EH (cell line): ENCODE results near the gene PLXNA2.

Experiments used
- DNase-seq: peaks from one replicate; pipeline ENCODE4 v3.0.0-alpha.2; 2015; ENCODE audit warnings: low read depth

PLXNA2 gene

DNA sequence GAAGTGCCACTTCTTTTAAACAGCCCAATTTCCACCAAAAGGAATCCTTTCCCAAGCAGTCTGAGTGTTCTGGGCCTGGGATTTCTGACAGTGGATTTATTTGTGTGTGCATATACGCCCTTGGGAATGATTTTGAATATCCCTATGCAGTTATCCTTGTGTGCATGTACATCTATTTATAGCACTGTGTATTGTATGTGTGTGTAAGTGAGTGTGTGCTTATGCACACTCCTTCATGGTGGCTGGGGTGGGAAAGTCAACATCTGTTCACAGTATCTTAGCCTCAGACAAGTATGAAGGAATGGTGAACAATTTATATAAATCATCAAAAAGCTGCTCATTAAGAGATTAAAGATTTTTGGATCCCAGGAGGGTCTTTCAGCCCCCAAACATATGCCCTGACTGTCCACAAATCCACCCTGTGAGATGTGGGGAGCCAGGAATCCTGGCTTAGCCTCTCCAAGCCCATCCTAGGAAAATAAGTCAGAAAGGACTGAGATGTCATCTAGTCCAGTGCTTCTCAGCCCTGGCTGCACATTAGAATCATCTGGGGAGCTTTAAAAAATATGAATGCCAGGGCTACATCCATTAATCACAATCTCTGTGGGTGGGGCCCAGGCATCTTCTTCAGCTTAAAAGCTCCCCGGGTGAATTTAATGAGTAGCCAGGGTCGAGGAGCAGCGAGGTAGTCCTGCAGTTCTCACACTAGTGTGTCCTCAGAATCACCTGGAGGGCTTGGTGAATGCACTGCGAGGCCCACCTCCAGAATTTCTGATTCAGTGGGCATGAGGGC, 101.4 kb downstream of the PLXNA2 start:
- no peak for DNase-seq

DNA sequence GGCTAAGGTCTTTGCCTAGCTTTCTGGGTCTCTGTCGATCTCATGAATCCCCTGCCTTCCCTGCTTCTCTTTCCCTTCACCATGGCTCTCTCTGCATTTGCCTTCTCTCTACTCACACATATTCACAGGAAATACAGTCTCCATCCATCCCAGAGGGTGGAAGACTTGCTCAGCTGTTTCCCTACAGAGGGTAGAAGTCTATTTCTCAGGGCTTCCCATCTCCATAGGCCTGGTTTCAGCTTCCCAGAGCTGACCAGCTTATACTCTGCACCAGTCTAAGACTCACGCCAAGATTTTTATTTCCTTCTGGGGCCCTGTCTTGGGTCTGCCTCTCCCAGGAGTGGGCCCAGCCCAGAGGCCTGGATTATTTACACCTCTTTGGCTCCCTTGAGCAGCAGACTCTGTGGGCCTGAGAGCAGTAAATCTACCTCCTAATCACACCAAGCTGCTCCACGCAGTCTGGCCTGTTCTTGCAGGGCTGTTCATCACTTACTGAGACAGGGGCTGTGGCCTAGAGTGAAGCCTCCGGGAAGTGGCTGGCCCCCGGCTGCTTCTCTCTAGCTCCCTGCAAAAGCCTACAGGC, 102.5 kb downstream of the PLXNA2 start:
- no peak for DNase-seq

DNA sequence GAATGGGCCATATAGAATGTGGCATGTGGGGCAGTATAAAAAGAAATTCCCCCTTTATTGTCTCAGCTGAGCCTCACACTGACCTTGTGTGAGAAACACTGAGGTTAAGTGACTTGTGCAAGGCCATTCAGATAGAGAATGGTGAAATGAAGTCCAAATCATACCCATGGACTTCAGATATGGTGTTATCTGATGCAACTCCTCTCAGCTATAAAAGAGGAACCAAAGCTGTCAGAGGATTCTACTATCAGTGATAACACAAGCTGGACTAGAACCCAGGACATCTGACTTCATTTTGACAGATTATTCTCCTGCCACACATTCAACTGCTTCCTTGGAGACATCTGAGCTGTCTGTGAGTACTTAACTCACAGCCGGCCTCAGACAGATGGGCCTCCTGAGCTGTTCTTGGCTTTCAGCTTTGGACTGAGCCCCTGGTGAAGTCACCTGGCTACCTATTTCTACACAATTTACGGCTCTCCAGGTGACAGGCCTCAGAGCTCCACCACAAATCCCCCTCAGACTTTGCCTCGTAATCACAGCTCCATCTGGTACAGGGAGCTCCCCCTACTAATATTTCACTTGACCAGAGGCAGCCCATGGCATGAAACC, 104.6 kb downstream of the PLXNA2 start:
- no peak for DNase-seq

DNA sequence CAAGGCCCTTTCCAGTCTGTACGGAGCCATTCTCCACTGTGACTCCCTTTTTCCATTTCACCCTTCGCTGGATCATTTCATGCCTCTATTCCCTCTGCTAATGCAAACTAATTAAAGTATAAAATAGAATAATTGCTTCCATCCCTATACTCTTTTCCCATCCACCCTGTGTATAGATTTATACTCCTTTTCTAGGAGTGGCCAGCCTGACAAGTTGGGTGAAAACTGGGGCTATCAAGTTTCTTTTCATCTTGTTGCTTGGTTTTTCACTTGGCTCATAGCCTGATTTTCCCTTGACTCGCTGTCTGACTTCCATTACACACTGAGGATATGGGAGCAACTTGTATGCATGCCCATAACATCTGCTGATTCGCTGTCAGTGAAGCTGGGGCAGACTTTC, 107.0 kb downstream of the PLXNA2 start:
- peak; percentile 54 for DNase-seq

DNA sequence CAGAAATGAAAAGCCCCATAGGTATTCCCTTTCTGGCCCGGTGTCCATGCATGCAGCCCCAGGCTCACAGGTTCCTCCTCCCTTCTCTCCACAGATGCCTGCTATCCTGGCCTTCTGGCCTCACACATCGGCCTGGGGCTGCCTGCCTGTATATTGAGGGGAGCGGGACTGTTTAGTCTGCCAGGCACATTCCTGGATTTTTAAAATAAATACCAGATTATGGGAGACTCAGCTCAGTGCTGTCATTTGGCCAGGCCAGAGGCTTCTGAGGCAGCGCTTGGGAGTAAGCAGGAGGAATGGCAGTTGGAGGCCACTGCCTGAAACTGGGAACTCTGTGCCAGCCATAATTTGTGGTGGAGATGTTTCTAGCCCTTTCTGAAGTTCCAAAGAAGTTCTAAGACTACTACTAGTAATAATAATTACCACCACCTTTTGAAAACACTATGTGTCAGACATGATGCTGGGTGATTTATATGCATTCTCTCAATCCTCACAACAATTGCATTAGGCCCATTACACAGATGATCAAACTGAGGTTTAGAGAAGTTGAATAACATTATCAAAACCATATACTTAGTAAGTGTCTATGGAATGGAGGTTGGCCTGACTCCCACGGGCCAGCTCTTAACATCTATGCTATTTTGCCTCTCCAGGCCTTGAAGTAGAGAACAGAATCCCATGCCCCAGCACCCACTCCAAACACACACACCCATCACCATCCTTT, 107.6 kb downstream of the PLXNA2 start:
- DNase-seq, result peak; percentile 28

DNA sequence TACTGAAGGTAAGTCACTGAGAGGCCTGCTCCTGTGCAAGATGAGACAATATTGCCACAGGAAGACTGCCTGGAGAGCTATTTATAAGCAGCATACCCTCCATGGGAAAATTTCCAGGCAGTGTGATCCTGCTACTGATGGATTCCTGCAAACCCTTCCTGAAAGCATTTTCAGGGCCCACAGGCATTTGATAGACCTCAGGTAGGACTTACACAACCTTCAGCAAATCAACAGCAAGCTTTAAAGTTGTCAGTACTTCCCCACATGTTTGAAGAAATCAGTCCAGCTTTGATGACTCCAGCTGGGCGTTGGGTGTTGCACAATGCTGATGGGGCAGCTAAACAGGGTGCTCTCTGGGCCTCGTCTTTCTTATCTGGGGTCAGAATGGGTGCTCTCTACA, 108.8 kb downstream of the PLXNA2 start:
- no peak for DNase-seq

DNA sequence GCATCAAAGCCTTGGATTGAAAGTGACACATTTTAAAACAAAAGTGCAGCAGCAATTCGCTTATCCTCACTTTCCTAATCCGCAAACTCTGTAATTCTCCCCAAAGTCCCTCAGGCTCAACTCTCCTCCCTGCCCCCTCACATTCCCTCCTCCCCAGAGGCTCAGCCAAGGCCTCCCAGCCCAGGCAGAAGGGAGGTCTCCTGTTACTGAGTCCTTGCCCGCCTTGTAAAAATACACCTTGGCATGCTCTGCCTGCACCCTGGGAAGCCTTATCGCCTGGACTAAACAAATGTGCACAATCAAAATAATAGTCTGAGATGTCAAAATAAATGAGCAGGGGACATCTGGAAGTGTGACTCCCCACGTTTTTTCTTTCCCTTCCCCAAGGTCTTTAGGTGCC, 109.7 kb downstream of the PLXNA2 start:
- no peak for DNase-seq

DNA sequence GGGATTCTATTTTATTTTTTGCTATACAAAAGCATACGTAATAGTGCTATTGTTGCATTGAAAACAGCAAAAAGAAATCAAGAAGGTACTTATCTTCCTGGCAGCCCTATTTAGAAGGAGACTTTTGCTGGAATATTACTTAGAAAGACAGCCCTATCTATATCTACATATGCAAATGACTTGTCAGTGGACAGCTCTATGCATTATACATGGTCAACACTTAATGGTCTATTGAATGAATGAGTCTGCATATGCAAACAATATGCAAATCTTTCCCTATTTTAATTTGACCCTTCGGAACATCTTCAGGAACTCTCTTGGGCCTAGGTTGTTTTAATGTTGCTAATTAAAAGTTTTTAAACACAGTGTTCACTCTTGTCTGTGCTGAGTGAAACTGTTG, 110.8 kb downstream of the PLXNA2 start:
- DNase-seq, result no peak

DNA sequence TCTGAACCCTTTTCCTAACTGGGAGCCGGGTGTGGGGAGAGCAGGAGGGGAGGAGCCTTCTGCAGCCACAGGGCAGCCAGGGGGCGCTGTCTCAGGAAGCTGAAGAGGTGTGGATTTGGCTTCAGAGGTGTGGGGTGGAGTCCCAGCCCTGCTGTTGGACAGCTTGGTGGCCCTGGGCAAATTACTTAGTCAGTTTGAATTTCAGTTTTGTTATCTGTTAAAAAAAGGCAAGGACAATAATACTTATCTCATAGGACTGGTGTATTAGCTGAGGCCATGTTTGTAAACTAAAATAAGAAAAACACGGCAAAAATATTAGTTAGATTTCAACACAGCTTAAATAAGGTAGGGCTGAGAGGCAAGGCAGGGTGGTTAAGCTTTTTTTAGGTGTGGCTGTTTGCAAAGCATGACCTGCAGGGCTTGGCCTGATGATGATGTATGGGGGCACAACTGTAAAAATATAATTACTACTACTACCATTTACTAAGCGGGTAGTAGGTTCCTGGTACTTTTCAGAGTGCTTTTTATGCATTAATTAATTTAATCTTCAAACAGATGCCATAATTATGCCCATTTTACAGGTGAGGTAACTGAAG, 111.8 kb downstream of the PLXNA2 start:
- peak; percentile 78 for DNase-seq

DNA sequence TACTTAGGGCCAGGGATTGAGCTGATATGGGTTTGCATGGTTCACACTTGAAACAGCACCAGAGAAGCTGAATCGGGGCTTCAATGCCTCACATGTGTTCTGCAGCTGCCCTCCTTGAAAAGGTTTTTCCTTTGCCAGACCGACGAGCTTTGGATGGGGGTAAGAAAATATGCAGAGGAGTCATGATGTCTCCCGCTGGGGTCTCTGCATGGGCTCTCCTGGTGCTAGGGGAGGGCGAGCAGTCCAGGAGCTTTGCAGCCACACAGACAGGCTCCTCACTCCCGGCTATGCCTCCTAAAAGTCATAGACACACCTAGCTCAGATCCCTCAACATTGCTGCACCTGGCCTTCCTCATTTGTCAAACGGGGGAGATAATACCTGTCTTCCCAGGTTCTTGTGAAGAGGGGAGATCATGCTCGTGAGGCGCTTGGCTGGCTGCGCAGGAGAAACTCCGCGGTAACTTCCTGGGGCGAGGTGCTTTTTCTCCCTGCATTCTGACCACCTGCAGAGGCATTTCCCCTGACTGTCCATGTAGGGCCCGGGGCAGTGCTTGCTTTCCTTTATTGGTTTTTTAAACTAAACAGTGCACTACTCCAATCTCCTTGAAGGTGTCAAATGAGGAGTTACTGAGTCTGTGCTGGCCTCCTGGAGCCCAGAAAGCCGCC, 112.4 kb downstream of the PLXNA2 start:
- DNase-seq, result no peak

DNA sequence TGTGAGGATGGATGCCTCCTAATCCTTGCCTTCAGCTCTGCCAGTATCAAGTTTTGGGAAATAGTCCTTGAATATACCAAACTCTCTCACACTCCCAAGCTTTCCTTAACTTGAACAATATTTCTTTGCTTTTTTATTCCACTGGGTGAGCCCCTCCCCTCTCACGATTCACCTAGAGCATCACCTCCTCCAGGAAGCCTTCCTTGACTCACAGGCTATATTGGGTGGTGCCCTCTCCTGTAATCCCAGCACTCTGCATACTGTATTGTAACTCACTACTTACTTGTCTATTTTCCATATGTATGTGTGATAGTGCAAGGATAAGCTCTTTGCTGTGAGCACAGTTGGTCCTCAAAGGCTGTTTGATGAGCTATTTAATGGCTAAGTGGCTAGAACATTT, 114.7 kb downstream of the PLXNA2 start:
- DNase-seq, result no peak

DNA sequence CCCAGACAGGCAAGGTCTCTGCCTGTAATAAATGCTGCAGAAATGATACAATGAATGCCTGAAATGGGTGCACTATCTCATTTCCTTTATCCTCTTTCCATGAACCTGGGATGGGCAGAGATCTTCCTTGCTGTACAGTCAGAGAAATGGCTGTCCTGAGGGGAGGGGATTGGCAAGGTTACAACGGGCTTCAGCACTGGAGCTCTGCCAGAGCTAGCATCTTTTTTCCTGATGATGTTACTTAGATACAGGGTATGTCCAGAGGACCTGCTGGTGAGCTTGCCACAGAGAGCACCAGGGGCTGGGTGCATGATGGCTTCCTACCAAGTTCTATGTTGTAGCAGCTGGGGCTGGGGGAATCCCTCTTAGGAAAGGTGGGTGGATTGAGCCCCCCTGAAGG, 115.1 kb downstream of the PLXNA2 start:
- DNase-seq, result peak; percentile 35

DNA sequence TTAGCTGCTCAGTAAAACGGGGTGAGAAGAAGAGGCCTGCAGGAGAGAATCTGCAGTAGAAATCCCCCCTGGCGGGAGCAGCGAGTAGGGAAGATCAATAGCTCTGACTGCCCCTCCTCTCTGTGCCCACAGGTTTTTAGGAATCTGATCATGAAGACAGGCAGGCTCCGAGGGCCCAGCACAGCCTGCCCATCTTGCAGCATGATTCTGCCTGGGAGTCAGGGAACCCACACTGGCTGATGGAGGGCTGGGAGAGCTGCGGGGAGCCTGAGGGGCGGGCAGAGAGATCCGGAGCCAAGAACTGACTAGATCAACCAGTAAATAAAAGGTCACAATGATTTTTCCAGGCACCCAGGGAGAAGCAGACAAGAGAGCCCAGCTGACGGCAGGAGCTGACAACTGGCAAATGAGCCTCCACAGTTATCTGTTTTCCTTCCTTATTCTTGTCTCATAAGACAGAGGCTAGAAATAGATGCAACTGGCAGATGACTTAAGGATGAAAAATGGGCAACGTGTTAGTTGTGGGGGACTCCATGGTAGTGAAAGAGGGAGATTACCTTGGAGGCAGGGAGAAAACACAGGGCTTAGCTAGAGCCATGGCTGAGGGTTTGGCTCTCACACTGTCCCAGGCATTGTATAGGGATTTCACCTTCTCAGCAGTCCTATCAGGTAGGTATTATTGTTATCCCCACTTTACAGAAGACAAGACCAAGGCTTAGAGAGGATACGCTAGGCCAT, 116.2 kb downstream of the PLXNA2 start:
- no peak for DNase-seq

DNA sequence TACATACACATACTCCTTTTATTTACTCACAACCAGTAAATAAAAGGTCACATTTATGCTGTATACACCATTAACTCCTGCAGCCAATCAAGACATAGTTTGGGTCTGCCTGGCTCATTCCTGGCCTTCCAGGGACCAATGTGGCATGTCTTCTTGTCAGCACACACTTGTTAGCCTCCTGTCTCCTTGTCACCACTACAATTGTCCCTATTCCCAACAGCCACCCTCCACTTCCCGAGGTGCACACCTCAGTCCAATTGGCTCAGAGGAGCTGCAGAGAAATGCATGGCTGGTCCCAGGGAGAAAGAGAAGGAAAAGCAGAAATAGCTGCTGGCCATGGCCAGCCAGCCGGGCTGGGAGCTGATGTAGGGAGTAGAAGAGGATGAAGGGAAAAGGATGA, 116.9 kb downstream of the PLXNA2 start:
- DNase-seq, result no peak

DNA sequence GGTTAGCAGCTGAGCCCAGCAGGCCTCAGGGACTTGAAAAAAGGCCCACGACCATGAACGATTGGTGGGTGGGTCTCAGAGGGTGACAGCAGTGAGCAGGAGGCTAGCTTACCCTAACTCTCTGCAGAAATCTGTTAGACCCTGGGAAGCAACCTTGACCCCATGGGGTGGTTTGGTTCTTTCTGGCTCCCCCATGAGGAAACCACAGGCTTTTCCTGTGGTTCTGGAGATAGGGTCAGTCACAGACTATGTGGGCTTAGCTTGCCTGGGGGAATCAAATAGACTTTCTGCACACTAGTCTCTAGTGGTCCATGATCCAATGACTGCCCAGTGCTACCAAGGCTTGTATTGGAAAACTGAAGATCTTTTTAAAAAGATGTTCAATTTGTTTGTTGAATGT, 118.1 kb downstream of the PLXNA2 start:
- DNase-seq, result no peak

DNA sequence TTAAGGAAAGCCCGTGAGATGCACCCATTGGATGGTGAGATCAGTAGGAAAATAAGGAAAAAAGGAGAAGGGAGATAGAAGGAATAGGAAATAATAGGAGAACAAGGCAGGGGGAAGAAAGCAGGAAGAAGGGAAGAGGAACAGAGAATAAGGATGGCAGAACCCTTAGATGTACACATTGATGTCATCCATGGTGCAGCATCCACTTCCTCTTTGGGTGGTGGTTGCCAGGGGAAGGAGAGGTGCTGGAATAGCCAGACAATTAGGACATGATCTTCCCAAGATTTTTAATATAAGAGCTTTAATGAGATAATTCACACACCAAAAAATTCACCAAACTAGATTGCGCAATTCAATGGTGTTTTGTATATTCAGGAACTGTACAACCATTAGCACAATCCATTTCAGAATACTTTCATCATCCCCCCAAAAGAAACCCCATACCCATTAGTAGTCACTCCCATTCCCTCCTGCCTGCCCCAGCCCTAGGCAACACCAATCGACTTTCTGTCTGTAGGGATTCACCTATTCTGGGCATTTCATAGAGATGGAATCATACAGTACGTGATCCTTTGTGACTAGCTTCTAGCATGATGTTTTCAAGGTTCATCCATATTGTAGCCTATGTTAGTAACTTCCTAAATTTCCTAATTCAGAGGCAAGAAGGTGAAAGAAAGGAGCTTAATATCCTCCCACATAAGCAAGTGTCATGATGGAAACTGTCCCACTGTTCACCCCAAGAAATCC, 121.4 kb downstream of the PLXNA2 start:
- no peak for DNase-seq

DNA sequence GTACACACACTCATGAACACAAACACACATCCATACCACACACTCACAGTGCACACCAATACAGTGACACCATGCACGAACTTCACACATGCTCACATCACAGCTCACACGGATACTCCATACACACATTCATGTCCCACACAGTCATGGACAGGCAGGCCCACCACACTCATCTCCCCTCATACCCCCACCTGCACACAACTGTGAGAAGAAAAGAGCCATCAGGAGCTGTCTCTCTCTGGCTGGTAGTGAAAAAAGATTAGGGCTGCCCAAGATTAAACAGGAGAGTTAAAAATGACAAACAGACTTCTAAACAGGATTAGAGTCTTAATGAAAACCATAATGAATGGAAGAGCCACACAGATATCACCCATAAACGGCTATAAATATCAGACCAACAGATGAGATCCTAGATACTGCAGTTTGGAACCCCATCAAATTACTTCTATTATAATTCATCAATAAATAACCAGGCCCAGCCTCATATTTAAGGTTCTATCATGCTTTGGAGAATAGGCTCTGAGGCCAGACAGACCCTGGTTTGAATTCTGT, 122.3 kb downstream of the PLXNA2 start:
- no peak for DNase-seq

DNA sequence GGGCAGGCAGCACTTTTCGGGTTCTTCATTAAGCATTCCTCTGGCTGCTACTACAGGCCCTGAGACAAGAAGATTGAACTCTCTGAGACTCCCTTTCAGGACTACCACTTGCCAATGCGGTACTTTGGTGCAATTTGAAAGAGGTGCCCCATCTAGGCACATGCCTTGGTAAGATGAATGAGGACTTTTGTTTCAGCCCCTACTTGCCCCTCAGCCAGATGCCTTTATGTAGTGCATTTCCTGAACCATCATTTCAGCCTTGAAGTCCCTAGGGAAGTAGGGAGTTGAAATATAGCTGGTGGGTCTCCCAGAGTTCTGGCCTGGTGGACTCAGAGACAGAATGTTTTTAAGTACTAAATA, 123.8 kb downstream of the PLXNA2 start:
- DNase-seq, result no peak

DNA sequence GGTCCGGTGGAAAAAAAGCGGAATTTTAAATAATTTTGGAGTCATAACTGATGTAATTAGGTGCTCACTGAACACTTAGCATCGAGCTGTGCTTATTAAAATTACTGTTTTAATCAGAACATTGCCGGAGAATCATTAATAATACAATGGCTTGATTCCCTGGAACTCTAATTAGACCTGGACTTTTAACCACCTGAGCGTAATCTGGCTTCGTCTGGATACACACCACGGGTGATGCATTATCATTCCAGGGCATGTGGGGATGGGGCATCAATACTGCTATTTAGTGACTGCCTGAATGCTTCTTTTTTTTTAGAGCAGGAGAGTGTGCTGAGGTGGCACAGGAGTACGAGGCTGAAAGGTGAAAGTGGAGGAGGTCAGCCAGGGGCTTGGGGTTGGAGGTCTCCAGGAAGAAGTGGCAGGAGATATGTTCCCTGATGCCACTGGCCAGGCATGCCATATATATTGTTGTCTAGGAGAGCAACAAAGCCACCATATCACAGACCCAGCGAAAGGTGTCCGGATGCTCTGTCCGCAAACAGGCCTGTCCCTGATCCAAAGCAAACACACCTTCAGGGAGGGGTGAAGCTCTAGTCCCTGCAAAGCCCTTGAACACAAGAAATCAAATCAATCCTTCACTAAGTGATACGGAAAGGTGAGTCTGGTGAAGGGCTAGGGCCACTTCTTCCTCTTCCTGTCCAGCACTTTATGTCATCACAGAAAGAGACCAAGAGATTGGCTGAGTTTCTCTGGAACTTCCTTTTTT, 125.2 kb downstream of the PLXNA2 start:
- DNase-seq, result no peak

DNA sequence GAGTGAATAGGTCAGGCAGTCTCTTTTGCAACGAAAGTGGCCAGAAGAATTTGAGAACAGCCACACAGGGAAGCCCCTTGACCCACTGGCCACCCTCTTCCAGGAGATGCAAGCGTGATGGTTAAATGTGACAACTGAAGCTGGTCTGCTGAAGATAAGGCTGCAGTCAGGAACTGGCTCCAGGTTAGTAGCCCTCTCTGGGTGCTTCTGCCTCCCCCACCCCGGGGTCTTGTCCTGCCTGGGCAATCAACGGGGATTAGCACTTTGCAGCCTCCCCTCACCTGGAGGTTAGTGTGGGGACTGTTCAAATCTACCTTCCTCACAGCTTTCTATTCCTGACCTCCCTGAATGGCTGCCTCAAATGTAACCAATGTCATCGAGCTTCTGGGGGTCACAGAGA, 125.9 kb downstream of the PLXNA2 start:
- no peak for DNase-seq
